T-helper 2 cell treated with Interferon-gamma antibody and Interleukin-4, amounts not matched to agents 100 ng/mL and 5 ng/mL, for 36 hours (primary cell): ENCODE data around the gene SUMF1. TPM values are rescaled to one million over a fixed set of nuclear protein-coding genes. Genes with fewer than 3 reads are reported as not detected.

Experiments used
- intact Hi-C: fragments of 100-400 bp; cut with micrococcal nuclease; formaldehyde crosslinking; loops from one replicate; pipeline ENCODE4 v1.15.1; 2023
- total RNA-seq: library from RNA; stranded (reverse); gene quantifications from 2 replicates; pipeline ENCODE4 v1.2.3, GENCODE V29; 2022

Gene SUMF1
- total RNA-seq, 1 donor from 2014 or later, result 7.3 TPM

DNA sequence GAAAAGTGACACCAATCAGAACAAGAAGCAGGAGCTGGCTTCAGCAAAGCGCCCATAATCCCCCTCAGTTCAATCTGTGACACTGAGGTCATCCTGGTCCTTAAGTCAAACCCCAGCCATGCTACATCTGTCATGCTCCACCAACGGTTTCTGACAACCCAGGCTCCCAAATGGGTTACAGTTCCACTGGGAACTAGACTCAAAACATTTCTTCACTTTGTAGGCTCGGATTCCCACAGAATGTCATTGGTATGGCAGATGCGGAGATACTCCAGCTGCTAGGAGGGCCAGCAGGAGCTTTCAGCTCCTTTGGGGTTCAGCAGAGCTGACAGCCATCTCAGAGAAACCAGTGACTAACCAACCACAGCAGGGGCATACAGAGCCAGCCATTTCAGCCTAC, 48.9 kb downstream of the SUMF1 start:
- intact Hi-C loops, result no loop called here

DNA sequence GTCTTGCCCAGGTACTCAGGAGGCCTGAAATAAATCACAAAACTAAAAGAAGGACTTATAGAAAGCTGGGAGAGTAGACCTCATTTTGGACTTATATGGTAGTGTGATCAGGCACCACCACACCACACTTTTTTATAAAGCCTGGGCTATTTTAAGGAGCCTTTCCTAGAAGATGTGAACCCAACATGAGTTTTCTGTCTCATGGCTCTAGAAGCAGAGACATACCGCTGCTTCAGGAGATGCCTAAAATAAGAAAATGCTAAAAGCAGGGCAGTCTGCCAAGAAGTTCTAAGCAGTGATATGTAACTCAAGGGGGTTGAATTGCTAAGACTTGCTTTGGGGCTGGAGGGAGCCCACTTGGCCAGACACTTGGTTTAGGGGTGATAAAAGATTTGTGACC, 49.6 kb downstream of the SUMF1 start:
- intact Hi-C loops, result no loop called here

DNA sequence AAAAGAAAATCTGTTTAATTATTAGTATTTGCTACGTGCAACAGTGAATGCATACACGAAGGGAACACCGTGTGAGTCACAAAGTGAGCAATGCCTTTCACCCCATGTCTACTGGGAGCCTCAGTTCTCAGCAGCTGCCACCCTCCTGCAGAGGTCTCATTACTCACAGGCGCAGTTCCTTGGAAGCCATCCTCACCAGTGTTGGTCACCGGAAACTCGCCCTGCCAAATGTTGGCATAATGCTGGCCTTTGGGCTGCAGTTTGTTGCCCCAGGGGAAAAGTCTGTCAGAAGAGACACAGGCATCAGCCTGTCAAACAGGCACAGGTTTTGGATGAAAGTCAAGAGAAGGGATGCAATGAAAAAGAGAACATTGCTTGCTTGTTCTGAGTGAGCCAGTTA, 50.1 kb downstream of the SUMF1 start:
- intact Hi-C loops, result no loop called here

DNA sequence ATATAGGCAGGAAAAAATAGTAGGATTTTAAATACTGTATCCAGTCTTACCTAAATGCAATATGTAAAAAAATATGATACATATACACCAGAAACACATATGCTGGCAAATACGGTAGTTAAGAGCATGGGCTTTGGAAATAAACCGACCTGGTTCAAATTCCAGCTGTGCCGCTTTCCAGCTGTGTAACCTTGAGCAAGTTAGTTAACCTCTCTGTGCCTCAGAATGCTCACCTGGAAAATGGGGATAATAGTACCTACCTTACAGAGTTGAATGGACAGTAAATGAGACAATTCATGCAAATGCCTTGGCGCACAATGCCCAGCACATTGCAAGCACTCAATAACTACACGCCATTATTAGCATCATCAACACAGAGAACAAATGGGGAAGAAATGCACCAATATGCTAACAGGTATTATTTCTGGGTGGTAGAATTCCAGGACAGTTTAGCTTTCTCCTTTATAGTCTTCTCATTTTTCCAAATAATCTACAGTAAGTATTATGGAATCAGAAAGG, 50.6 kb downstream of the SUMF1 start:
- intact Hi-C loops, result no loop called here

DNA sequence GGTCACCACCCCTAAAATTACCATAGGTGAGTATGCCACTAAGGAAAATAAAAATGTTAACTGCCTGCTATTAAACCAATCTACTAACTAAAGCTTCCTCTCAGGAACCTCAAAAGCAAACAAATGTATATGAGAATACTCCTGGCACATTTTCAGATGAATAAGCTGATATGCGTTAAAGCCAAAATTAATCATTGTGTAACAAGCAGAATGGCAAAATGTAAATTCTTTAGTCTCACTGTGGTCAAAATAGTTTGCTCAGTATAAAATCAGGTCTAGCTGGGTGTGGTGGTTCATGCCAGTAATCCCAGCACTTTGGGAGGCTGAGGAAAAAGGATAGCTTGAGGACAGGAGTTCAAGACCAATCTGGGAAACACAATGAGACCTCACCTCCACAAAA, 53.6 kb downstream of the SUMF1 start:
- intact Hi-C loops, result no loop called here

DNA sequence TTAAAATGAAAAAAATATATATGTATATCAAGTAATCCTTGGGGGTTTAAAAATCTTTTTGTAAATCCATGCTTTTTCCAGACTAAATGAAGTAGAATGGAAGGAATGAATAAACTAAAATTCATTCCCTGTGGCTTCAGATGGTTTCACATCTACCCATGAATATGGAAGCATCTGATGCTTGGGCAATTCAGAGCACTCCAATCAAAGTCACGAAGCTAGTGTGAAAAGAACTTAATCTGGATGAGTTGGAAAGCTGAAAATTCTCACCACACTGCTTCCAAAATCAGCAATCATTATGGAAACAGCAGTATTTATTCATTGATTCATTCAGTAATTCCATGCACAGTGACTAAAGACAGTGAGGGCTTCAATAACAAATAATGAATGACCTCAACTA, 55.2 kb downstream of the SUMF1 start:
- intact Hi-C loops, result no loop called here

GRCh38 chr3:4411236-4411635, 55.8 kb downstream of the SUMF1 start:
- intact Hi-C loops, result no loop called here

DNA sequence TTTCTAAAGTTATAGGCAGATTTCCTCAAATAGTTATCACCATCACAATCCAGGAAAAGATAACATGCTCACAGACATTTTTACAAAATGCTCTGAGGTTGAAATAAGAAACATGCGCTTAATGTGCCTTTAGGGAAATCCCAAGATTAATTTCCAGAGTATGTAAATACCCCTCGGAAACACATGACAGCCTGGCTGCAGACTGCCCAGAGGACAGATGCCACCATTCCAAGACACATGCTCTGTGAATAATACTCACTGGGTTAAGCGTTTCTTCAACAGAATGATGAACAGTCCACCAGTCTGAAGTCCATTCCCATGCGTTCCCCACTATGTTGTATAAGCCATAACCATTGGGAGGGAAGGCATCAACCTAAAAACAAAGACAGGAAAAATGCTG, 56.5 kb downstream of the SUMF1 start:
- intact Hi-C loops, result no loop called here

- intact Hi-C loops, result loop anchor here (1.0 to 5.0 kb wide), 6 partner anchors 15 to 712 kb away; partner anchors contain the start of genes ARL8B, ITPR1 and SUMF1
These were observed 57.0 kb downstream of the SUMF1 start for GRCh38 chr3:4409971-4410573.

- intact Hi-C loops, result loop anchor here (1.0 to 5.0 kb wide), 6 partner anchors 14 to 713 kb away; partner anchors contain the start of genes ARL8B, ITPR1 and SUMF1
These were observed 57.7 kb downstream of the SUMF1 start for GRCh38 chr3:4409415-4409814.

GRCh38 chr3:4408958-4409357, 58.1 kb downstream of the SUMF1 start:
- intact Hi-C loops, result loop anchor here (1.0 to 5.0 kb wide), 6 partner anchors 14 to 713 kb away; partner anchors contain the start of genes ARL8B, ITPR1 and SUMF1

GRCh38 chr3:4407941-4408340, 59.1 kb downstream of the SUMF1 start:
- intact Hi-C loops, result loop anchor here (5.0 kb wide), 2 partner anchors 56 to 714 kb away; partner anchors contain the start of gene ARL8B

GRCh38 chr3:4406746-4407568, 60.1 kb downstream of the SUMF1 start:
- intact Hi-C loops, result loop anchor here (5.0 kb wide), 2 partner anchors 55 to 715 kb away; partner anchors contain the start of gene ARL8B

DNA sequence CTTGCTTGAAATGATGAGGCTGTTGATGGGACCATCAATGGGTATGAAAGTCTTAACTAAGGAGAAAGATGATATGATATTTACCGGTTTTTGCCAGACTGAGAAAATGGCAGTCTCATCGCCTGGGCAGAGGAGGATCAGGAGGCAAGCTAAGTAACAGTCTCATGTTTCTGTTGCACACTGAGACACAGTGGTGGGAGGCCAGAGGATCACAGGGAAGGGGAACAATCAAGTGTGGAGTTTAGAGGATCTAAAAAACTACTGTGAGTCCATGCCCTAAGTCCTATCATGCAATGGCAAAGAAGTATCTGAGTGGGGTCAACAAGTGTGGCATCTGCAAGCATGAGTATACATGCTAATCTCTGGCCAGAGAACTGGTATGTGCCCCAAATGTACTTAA, 62.2 kb downstream of the SUMF1 start:
- intact Hi-C loops, result loop anchor here (5.0 kb wide), 2 partner anchors 53 to 717 kb away; partner anchors contain the start of gene ARL8B

- intact Hi-C loops, result no loop called here
These were observed 65.6 kb downstream of the SUMF1 start for GRCh38 chr3:4401441-4401840.

DNA sequence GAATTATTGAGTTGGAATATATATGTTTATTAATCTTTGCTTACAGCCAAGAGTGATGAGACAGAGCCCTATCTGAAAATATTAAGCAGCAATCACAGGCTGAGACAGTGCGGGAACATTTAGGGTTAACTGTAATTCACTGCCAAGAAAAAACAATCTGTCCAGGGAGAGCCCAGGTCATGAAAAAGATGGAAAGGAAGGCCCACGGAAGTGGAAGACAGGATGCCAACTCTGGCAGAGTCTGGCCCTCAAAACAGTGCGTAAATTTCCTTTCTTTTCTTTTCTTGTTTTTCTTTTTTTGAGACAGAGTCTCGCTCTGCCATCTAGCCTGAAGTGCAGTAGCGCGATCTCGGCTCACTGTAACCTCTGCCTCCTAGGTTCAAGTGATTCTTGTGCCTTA, 67.6 kb downstream of the SUMF1 start:
- intact Hi-C loops, result no loop called here

- intact Hi-C loops, result no loop called here
These were observed 68.2 kb downstream of the SUMF1 start for GRCh38 chr3:4398941-4399245.

DNA sequence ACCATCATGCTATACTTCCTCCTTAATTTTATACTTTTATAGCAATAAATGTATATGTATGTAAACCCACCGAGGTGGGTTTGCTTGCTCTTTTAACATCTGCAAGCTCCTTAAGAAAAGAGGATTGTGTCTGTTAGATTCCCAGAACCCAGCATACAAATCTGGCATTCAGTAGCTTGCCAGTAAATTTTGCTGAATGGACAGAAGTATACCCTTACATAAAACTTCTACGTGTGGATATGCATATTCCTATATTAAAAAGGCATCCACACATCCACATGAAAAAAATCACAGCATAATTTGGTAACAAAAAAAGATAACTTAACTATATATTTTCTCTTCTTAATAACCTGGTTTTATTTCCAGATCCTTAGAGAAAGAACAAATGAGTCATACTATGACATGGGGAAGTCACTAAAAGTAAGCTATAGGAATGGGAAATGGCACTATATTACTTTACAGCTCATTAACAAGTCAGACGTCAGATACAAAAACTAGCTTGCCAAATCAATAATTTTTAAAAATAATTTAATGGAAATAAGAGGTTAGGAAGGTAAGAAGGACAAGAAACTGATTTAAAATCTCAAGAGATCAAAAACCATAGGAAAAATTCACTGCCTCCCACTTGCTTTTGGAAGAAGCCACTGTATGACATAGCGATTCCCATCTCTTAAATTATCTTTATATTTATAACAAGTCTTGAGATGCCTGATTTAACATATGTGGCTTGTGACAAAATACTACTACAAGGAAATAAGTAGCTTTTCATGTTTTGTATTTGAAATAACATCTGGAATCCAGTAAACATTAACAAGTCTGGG, 68.7 kb downstream of the SUMF1 start:
- intact Hi-C loops, result no loop called here

- intact Hi-C loops, result no loop called here
These were observed 69.6 kb downstream of the SUMF1 start for GRCh38 chr3:4397466-4397865.

GRCh38 chr3:4396542-4396941, 70.5 kb downstream of the SUMF1 start:
- intact Hi-C loops, result no loop called here

DNA sequence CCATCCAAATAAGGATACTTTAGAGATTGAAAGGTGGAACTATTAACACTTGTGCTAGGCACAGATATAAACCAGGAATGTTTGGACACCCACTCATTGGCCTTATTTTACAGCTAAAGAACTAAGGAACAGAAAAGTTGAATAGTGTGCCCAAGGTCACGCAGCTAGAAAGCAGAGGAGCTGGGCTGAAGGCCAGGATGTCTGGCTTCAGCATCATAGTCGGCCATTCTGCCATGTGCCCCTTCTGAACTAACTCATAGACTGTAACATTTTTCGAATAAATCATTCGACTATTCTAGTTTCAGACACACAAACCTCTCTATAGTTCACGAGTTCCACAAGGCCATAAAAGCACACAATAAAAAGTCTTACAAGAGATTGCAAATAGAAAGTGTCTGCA, 71.1 kb downstream of the SUMF1 start:
- intact Hi-C loops, result no loop called here
